ENCODE measurements around the gene NBEAL1.
"Not testable (repeated sequence)": the region's sequence is repeated elsewhere in the genome, so short reads cannot be mapped to it uniquely, and the experiment has no call there.

Gene NBEAL1

DNA sequence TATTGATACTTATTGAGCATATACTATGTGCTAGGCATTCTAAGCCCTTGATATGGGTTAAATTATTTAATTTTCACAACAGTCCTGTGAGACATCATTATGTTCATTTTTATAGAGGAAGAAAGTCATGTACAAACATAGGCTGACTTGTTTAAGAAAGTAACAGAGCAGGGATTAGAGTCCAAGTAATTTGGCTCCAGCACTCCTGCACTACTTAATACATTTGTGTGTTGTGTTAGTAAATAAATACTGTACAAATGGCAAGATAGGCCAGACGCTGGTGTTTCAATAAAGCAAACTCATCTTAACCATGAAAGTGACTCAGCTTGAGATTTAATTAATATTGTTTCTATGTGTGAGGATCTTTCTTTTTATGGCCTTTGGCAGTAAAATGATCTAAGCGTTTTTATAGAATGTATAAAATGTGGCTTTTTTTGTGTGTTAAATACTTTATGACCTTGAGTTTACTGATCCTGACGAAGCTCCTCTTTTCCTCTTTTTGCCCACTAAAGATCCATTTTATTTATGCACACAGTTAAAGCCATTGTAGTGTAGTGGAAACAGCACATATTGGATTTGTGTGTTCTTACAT, 21.3 kb downstream of the NBEAL1 start:
- no peak for DNase-seq (ENCODE audit: extremely low spot score)
- TF ChIP-seq ZNF384 (IDR thresholded peaks at IDR 0.05) (no peak), HDGF (IDR thresholded peaks at IDR 0.05; ENCODE audit: borderline replicate concordance) (no peak), FOXA1 (IDR thresholded peaks at IDR 0.05) (no peak)
- CTCF ChIA-PET = no interaction called here
- POLR2A ChIA-PET = no interaction called here

DNA sequence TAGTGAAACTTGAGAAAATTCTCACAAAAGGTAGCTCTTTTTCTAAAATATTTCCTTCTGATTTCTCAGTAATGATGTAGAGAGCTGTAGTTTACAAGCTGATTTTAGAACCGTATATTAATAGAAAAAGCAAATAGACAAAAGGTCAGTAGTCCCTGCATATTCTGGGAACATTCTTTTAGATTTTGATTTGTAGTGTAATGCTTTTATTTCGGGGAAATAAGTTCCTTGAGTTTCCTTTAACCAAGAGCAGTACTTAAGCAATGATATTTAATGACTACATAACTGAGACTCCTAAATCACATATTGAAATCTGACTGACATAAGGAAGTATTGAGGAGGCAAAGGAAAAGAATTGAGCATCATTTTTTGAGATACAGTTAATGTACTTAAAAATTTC, 22.4 kb downstream of the NBEAL1 start:
- ChIA-PET CTCF (interaction anchor here (0.6 kb wide), 1 partner anchor 491 kb away, joined by 11 read pairs; no protein-coding TSS in a partner anchor), POLR2A (no interaction called here)
- DNase-seq (ENCODE audit: extremely low spot score) = no peak
- no peak for TF ChIP-seq SUZ12 (IDR thresholded peaks at IDR 0.05)
- TF ChIP-seq ELF4 (IDR thresholded peaks at IDR 0.05) = no peak
- no peak for TF ChIP-seq L3MBTL2 (conservative IDR thresholded peaks at IDR 0.05)
- no peak for TF ChIP-seq ARNT (IDR thresholded peaks at IDR 0.05)
- TF ChIP-seq BHLHE40 (IDR thresholded peaks at IDR 0.05; ENCODE audit: borderline replicate concordance) = no peak
- no peak for TF ChIP-seq TARDBP (IDR thresholded peaks at IDR 0.05)
- TF ChIP-seq CTBP1 (IDR thresholded peaks at IDR 0.05; ENCODE audit: borderline replicate concordance) = no peak
- no peak for TF ChIP-seq NFRKB (IDR thresholded peaks at IDR 0.05)
- no peak for TF ChIP-seq ZNF384 (IDR thresholded peaks at IDR 0.05)
- TF ChIP-seq, protein P1, sequence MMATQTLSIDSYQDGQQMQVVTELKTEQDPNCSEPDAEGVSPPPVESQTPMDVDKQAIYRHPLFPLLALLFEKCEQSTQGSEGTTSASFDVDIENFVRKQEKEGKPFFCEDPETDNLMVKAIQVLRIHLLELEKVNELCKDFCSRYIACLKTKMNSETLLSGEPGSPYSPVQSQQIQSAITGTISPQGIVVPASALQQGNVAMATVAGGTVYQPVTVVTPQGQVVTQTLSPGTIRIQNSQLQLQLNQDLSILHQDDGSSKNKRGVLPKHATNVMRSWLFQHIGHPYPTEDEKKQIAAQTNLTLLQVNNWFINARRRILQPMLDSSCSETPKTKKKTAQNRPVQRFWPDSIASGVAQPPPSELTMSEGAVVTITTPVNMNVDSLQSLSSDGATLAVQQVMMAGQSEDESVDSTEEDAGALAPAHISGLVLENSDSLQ (IDR thresholded peaks at IDR 0.05) = no peak
- TF ChIP-seq FOXA1 (IDR thresholded peaks at IDR 0.05) = no peak
- no peak for TF ChIP-seq FOXK2 (IDR thresholded peaks at IDR 0.05)
- TF ChIP-seq HDGF (IDR thresholded peaks at IDR 0.05; ENCODE audit: borderline replicate concordance) = no peak
- TF ChIP-seq SP1 (IDR thresholded peaks at IDR 0.05) = no peak
- TF ChIP-seq FOXM1 (IDR thresholded peaks at IDR 0.05; ENCODE audit: borderline replicate concordance) = no peak
- no peak for TF ChIP-seq LEF1 (IDR thresholded peaks at IDR 0.05; ENCODE audit: borderline replicate concordance)

DNA sequence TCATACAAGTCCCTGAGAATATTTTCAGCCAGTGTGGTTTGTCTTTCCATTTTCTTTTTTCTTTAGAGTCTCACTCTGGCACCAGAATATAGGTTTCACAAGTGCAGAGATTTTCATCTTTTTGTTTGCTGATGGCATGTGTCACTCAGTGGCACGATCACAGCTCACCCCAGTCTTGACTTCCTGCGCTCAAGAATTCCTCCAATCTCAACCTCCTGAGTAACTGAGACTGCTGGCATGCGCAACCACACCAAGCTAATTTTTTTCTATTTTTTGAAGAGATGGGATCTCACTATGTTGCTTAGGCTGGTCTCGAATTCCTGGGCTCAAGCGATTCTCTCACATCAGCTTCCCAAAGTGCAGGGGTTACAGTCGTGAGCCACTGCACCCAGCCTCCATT, 23.9 kb downstream of the NBEAL1 start:
- POLR2A ChIA-PET = no interaction called here
- no peak for DNase-seq (ENCODE audit: extremely low spot score)
- CTCF ChIA-PET = no interaction called here
- no peak for TF ChIP-seq BHLHE40 (IDR thresholded peaks at IDR 0.05; ENCODE audit: borderline replicate concordance)
- no peak for TF ChIP-seq HDGF (IDR thresholded peaks at IDR 0.05; ENCODE audit: borderline replicate concordance)
- no peak for TF ChIP-seq ARNT (IDR thresholded peaks at IDR 0.05)
- no peak for TF ChIP-seq FOXA1 (IDR thresholded peaks at IDR 0.05)
- TF ChIP-seq TARDBP (IDR thresholded peaks at IDR 0.05) = no peak
- no peak for TF ChIP-seq FOXK2 (IDR thresholded peaks at IDR 0.05)
- no peak for TF ChIP-seq SUZ12 (IDR thresholded peaks at IDR 0.05)
- no peak for TF ChIP-seq ZNF384 (IDR thresholded peaks at IDR 0.05)
- no peak for TF ChIP-seq LEF1 (IDR thresholded peaks at IDR 0.05; ENCODE audit: borderline replicate concordance)
- TF ChIP-seq SP1 (IDR thresholded peaks at IDR 0.05) = no peak
- TF ChIP-seq CTBP1 (IDR thresholded peaks at IDR 0.05; ENCODE audit: borderline replicate concordance) = no peak
- TF ChIP-seq FOXM1 (IDR thresholded peaks at IDR 0.05; ENCODE audit: borderline replicate concordance) = no peak
- no peak for TF ChIP-seq ELF4 (IDR thresholded peaks at IDR 0.05)
- TF ChIP-seq NFRKB (IDR thresholded peaks at IDR 0.05) = no peak
- TF ChIP-seq L3MBTL2 (conservative IDR thresholded peaks at IDR 0.05) = no peak
- TF ChIP-seq, protein P1 (IDR thresholded peaks at IDR 0.05) = no peak

DNA sequence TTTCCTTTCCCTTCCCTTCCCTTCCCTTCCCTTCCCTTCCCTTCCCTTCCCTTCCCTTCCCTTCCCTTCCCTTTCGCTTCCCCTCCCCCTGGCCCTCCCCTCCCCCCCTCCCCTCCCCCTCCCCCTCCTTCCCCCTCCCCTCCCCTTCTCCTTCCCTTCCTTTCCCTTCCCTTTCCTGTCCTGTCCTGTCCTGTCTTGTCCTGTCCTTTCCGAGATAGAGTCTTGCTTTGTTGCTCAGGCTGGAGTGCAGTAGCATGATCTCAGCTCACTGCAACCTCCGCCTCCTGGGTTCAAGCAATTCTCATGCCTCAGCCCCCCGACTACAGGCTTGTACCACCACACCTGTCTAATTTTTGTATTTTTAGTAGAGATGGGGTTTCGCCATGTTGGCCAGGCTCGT, 24.5 kb downstream of the NBEAL1 start:
- POLR2A ChIA-PET; DNase-seq (ENCODE audit: extremely low spot score); CTCF ChIA-PET: not testable (repeated sequence)

DNA sequence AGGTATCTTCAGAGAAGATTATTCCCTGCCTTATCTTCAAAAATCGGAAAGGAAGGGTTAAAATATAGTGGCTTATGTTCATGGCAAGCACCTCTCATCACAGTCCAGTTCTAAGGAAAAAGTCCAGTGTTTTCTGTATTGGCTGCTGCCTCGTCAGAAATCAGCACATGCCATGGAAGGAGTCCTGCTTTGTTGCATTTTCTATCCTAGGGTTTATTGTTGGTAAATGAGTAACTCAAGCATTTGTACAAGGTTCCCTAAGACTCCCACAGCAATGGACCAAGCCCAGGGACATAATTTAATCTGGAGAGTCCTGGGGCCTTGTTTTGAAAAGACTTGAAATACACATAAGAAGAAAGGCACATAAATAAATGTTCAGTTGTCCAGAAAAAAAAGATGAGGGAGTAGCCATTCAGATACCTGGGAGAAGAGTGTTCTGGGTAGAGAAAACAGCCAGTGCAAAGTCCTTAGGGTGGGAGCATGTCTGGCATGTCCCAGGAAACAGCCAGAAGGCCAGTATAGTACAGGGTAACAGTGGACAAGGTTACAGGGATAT, 26.4 kb downstream of the NBEAL1 start:
- ChIA-PET CTCF (no interaction called here), POLR2A (no interaction called here)
- TF ChIP-seq HDGF (IDR thresholded peaks at IDR 0.05; ENCODE audit: borderline replicate concordance) = no peak
- no peak for TF ChIP-seq ARNT (IDR thresholded peaks at IDR 0.05)
- TF ChIP-seq SP1 (IDR thresholded peaks at IDR 0.05) = no peak
- no peak for TF ChIP-seq ZNF384 (IDR thresholded peaks at IDR 0.05)
- TF ChIP-seq FOXK2 (IDR thresholded peaks at IDR 0.05) = no peak
- TF ChIP-seq, protein P1 (IDR thresholded peaks at IDR 0.05) = no peak
- TF ChIP-seq NFRKB (IDR thresholded peaks at IDR 0.05) = no peak
- TF ChIP-seq LEF1 (IDR thresholded peaks at IDR 0.05; ENCODE audit: borderline replicate concordance) = no peak
- TF ChIP-seq TARDBP (IDR thresholded peaks at IDR 0.05) = no peak
- no peak for TF ChIP-seq CTBP1 (IDR thresholded peaks at IDR 0.05; ENCODE audit: borderline replicate concordance)
- no peak for TF ChIP-seq L3MBTL2 (conservative IDR thresholded peaks at IDR 0.05)
- no peak for TF ChIP-seq ELF4 (IDR thresholded peaks at IDR 0.05)
- TF ChIP-seq BHLHE40 (IDR thresholded peaks at IDR 0.05; ENCODE audit: borderline replicate concordance) = no peak
- no peak for DNase-seq (ENCODE audit: extremely low spot score)

DNA sequence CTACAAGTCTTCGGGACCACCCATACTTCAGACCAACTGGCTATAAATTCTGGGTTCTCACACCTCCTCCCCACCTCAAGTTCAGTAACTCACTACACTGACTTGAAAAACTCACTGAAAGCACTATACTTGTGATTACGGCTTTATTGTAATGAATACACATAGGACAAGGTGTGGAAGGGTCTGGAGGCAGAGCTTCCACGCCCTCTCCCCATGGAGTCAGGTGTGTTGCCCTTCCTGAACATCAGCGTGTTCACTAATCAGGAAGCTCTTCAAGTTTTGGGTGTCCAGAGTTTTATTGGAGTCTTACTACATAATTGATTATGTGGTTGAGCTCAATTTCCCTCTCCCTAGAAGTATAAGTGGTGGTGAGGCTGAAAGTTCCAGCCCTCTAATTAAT, 27.5 kb downstream of the NBEAL1 start:
- POLR2A ChIA-PET = no interaction called here

More for the DNA sequence above, 27.5 kb downstream of the NBEAL1 start:
- no peak for DNase-seq (ENCODE audit: extremely low spot score)
- TF ChIP-seq HDGF (IDR thresholded peaks at IDR 0.05; ENCODE audit: borderline replicate concordance) (no peak), TARDBP (IDR thresholded peaks at IDR 0.05) (no peak), L3MBTL2 (conservative IDR thresholded peaks at IDR 0.05) (no peak), FOXM1 (IDR thresholded peaks at IDR 0.05; ENCODE audit: borderline replicate concordance) (no peak), ARNT (IDR thresholded peaks at IDR 0.05) (no peak), NFRKB (IDR thresholded peaks at IDR 0.05) (no peak), SUZ12 (IDR thresholded peaks at IDR 0.05) (no peak), FOXK2 (IDR thresholded peaks at IDR 0.05) (no peak), LEF1 (IDR thresholded peaks at IDR 0.05; ENCODE audit: borderline replicate concordance) (no peak), SP1 (IDR thresholded peaks at IDR 0.05) (no peak)
- TF ChIP-seq, protein P1 (IDR thresholded peaks at IDR 0.05) = no peak
- CTCF ChIA-PET = interaction anchor here (1.2 kb wide), 1 partner anchor 23 kb away, joined by 6 read pairs; no protein-coding TSS in a partner anchor
